GM18907 (cell line): ENCODE data around the gene TGIF1.

Source experiments
- ATAC-seq: cut with Tn5 transposase; IDR thresholded peaks from one replicate; pipeline ENCODE4 v1.9.1; 2021; ENCODE audit warnings: mild to moderate bottlenecking, moderate library complexity; ENCODE audit not compliant: unreplicated experiment

Gene TGIF1

GRCh38 chr18:3429121-3429520, 20.9 kb upstream of the TGIF1 start:
- ATAC-seq: no peak

- ATAC-seq: no peak
Measured at GRCh38 chr18:3434685-3435084, 15.3 kb upstream of the TGIF1 start.

GRCh38 chr18:3440341-3440740, 9.6 kb upstream of the TGIF1 start:
- no peak for ATAC-seq

- ATAC-seq: no peak
Measured at GRCh38 chr18:3441290-3441689, 8.7 kb upstream of the TGIF1 start.

- ATAC-seq: no peak
Measured at GRCh38 chr18:3442919-3443318, 7.1 kb upstream of the TGIF1 start.

- ATAC-seq: no peak
Measured at GRCh38 chr18:3444296-3444695, 5.7 kb upstream of the TGIF1 start.

- ATAC-seq: no peak
Measured at GRCh38 chr18:3444954-3445353, 5.0 kb upstream of the TGIF1 start.

- no peak for ATAC-seq
Measured at GRCh38 chr18:3447068-3447894, 2.7 kb upstream of the TGIF1 start.

- peak; percentile 75 for ATAC-seq
Measured at GRCh38 chr18:3447895-3448837, 1.8 kb upstream of the TGIF1 start.

- peak; percentile 50 for ATAC-seq
Measured at GRCh38 chr18:3448838-3449511, 997 bp upstream of the TGIF1 start.

- ATAC-seq: peak; percentile 18
Measured at GRCh38 chr18:3449512-3450011, 410 bp upstream of the TGIF1 start.

GRCh38 chr18:3450799-3451182, 819 bp downstream of the TGIF1 start:
- no peak for ATAC-seq

- no peak for ATAC-seq
Measured at GRCh38 chr18:3451183-3451988, 1.4 kb downstream of the TGIF1 start.

- ATAC-seq: no peak
Measured at GRCh38 chr18:3451989-3452749, 2.2 kb downstream of the TGIF1 start.

GRCh38 chr18:3452750-3453539, 3.0 kb downstream of the TGIF1 start:
- ATAC-seq: no peak

- no peak for ATAC-seq
Measured at GRCh38 chr18:3453540-3454364, 3.8 kb downstream of the TGIF1 start.

- ATAC-seq: no peak
Measured at GRCh38 chr18:3454365-3455089, 4.6 kb downstream of the TGIF1 start.
